Amniotic stem cell (primary cell): ENCODE measurements around the gene SEMA3C.

Source experiments
- DNase-seq: peaks from one replicate; lab custom pipeline; 2025; lab: John Stamatoyannopoulos, UW

The SEMA3C gene

DNA sequence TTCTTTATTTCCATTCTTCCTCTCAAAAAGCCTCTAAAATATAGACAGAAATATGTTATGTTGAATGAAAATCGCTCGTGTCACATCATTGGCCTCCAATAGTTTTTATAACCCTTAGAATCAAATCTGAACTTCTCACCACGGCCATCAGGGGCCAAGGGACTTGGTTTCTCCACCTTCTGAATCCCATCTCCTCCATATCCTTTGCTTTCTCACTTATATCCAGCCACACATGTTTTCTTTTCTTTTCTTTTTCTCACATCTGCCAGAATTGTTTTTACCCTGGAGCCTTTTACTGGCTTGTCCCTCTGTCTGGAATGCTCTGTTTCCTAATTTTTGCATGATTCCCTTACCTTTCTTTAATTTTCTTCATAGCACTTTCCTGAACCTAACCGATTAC, 184.8 kb downstream of the SEMA3C start:
- DNase-seq, result no peak

DNA sequence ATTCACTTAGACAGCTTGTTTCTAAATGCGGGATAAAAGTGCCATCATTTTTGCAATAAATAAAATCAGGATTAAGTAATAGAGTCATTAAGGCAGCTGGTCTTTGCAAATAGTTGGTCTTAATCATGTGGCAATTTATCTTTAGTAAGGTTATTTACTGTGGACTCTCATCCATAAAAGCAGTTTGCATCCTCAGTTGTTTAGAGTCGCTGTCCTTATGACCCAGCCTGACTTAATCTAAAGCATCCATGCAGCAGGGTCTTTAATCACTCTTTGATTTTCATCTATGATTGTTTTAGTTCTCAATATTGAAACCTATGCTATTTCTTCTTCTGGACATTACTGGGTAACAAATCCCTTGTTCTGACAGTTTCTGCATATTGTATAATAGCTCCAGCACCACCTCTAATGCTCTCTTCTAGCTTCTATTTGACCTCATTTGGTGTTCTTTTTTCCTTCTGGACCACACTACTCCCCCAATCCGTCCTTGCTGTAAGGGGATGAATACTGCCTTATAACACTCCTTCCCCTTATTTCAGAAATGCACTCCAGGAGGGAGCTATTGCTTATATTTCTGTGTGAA, 185.4 kb downstream of the SEMA3C start:
- DNase-seq, result no peak

GRCh38 chr7:80732630-80733029, 186.2 kb downstream of the SEMA3C start:
- no peak for DNase-seq

DNA sequence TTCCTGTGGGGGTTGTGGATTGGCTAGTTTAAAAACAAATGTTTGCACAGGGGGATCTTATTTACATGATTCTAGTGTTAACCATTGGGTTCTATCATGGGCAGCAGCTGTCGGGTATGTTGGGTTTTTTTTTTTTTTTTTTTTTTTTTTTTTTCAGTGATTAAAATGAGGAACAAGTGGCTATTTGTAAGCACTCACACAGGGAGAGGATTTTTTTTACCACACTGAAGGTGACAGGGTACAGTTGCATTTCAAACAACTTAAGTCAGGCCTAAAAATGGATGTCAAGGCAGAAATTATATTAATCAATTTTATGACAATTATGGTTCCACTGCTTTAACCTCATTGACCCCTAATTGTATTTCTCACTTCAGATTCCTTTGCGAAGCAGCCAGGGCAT, 187.6 kb downstream of the SEMA3C start:
- DNase-seq, result no peak

DNA sequence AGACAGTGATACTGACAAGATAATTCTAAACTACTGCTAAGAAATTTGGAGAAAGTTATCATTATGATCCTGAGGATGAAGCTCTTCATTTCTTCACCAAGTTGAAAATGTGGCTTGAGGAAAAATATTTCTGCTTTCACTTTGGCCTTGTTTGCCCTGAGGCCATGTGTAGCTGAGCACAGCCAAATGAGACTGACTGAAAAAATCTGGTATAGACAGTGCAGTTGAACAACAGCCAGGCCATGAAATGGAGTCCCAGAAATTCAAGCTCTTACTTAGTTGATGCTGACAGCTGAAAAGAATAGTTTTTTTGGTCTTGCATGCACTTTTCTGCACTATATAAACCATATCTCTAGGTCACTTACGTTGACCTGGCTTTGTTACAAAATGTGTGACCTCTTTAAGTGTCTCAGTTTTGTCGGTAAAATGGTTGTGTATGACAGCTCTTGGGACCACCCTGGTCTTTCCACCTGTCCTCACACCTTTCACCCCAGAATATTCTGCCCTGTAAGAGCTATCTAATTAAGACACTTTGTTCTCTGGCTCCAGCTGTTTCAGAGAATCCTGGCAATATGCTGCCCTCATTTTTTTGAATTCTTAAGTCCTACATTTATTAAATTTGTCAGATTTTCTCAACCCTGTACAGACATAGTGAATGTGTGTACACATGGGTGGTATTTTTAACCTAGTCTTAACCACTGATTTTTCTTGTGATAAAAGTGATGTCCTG, 189.1 kb downstream of the SEMA3C start:
- DNase-seq, result peak; percentile 11

DNA sequence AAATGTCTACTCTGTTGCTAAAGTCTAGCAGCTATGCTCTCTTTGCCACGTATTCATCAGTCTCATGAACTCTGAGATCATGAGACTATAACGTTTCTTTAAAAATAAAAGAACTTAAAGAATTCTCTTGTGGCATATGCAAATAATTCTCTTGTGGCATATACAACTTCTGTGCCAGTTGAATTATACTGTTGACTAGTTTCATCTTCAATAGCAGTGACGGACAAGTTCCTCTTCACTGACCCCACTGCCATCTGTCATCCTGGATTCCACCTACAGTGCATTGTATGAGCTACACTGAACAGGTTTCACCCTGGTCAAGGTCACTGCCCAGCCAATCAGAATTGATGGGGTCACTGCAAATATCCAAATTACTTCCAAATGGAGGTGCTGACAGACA, 192.2 kb downstream of the SEMA3C start:
- DNase-seq, result no peak

DNA sequence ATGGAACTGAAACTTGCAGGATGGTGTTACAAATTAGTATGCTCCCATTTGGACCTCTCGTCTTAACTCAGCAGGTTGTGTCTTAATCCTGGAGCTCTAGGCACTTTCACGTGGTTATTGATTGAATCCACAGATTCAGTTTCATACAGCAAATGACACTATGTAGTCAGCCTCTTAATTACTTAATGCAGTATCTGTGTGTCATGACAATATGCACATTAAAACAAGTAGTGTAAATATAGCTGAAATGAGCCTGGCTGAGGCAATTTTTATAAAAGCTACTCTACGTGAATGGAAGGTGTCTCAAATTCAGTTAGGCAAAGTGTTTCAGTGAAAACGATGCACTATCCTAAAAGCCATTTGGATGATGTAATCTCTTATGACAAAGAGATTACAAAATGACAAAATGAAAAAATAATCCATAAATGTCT, 193.7 kb downstream of the SEMA3C start:
- no peak for DNase-seq

GRCh38 chr7:80724249-80724871, 194.5 kb downstream of the SEMA3C start:
- DNase-seq, result no peak

DNA sequence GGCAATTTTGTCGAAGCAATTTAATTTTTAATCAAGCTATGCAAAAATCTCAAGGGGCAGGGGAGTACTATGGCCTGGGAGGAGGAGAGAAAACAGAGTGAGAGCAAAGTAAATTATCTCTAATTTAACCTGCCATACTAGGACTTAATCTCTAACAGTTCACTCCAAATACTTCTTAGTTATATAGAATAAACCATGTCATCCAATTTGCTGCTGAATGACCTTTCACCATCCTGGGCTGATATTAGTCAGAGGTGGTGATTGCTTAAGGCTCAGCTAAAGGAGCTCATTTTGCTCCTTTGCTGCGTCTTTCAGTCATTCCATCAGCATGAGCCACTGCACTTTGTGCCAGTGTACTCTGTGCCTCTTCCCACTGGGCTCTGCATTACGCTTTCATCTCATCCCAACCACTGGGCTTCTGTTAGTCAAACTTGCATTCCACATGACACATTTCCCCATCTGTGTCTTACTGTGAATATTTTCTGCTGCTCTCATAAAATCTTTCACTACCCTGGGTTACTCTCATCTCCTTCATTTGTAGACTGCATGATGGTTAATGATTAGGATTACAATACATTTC, 196.1 kb downstream of the SEMA3C start:
- DNase-seq, result peak; percentile 89

DNA sequence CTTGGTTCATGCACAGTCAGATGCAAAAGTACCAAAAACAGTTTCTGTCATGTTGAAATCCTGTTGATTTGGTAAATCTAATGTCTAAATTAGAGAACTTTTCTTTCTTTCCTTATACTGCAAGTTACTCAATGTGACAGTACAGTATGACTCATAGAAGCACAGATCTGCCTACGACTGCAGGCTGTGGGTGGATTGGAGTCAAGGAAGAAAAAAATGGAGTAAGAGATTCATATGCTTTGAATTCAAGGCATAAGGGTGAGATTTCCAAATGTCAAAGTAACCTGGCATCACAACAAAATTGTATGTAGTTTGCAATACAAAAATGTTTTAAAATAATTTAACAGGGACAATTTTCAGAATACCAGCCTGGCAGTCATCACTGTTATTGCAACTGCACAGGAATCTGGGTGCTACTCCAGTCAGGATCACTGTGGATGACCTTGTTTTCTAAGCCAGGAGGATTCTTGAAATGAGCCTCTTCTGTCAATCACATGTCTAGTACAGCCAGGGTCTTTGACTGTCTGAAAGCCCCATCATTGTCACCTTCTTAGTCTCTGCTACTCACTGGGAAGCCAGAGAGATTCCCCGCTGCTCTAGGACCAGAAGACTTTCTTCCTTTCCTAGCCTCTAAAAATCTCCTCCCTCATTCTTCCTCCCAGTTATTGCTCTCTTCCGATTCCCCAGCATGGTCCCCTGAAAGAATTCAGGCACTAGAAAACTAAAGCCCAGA, 196.8 kb downstream of the SEMA3C start:
- DNase-seq, result peak; percentile 54

DNA sequence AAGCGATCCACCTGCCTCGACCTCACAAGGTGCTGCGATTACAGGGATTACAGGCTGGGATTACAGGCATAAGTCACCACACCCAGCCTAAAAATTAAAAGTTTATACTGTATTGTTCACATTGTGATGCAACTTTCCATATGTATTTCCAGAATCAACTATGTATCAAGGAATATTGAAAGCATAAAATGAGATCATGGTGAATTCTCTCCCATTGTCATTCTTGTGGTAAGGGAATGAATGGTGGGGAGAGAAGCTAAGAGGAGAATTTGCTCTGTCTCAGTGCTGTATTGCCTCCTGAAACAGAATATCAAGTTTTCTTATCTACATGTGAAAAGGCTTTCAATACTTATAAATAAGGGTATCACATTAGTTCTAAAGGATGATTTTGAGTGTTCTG, 198.7 kb downstream of the SEMA3C start:
- DNase-seq, result no peak

- DNase-seq, result peak; percentile 15
Observed at GRCh38 chr7:80719261-80719660, 199.6 kb downstream of the SEMA3C start.

- no peak for DNase-seq
Observed at GRCh38 chr7:80711531-80711930, 207.3 kb downstream of the SEMA3C start.

GRCh38 chr7:80708123-80708522, 210.7 kb downstream of the SEMA3C start:
- no peak for DNase-seq

- no peak for DNase-seq
Observed at GRCh38 chr7:80707318-80707717, 211.5 kb downstream of the SEMA3C start.

- no peak for DNase-seq
Observed at GRCh38 chr7:80705130-80705781, 213.6 kb downstream of the SEMA3C start.

DNA sequence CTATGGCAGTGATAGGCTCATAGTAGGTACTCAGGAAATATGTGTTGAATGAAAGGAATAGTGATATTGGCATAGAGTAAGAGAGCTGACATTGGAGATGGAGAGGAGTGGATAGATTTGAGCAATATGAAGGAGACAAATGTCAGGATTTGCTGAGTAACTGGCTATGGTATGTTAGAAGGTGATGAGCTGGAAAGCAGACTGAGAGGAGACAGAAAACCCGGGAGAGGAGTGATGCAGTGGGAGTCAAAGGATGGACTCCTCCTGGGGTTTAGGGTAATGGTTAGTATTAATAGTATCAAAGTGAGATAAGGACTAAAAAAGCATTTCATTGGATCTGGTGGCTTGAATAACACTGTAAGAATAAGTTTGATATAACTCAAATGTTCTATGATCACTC, 215.6 kb downstream of the SEMA3C start:
- DNase-seq, result no peak

DNA sequence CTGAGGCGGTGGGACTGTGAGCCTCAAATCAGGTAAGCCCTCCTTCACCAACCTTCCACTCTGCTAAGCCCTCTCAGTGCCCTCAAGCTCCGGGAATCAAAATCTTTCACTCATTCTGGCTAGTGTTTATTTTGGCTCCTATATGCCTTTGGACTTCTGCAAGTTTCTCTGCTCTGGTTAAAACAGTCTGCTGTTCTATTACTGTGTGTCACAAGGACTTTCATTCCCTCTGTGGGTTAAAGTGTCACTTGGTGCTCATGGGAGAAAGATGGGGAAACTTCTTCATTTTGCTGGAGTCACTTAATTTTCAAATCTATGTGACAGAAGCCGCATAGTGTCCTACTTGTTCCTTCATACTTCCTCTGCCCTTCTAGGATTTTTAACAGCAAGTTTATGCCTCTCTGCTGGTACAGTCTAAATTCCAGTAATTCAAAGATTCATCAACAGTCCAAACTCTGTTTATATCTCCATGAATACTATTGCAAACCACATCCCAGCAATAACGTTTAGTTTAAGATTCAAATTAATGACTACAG, 219.1 kb downstream of the SEMA3C start:
- no peak for DNase-seq

GRCh38 chr7:80699045-80699638, 219.7 kb downstream of the SEMA3C start:
- DNase-seq, result peak; percentile 20
